GM21529 (cell line): ENCODE measurements around the gene SUCO.

Source experiments
- ATAC-seq: cut with Tn5 transposase; IDR thresholded peaks from one replicate; pipeline ENCODE4 v1.9.1; 2021; ENCODE audit not compliant: unreplicated experiment

Gene SUCO

DNA sequence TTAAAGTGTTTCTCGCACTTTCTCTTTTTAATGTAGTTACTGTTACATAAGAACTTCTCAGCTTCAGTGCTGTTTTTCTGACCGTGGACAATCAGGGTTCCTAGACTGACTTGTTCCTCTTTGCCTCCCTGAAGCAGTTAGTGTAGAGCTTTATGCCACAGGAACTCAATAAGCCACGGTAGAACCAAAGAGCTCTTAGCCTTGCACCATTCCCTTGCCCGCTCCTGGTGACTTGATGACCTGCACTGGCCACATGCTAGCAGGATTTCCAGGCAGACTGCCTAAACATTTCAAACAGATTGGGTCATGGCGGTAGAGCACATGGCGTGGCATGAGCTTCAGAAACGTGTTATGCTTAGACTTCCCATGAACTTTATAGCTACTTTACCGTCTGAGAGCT lies 107.2 kb downstream of the SUCO start:
- no peak for ATAC-seq

DNA sequence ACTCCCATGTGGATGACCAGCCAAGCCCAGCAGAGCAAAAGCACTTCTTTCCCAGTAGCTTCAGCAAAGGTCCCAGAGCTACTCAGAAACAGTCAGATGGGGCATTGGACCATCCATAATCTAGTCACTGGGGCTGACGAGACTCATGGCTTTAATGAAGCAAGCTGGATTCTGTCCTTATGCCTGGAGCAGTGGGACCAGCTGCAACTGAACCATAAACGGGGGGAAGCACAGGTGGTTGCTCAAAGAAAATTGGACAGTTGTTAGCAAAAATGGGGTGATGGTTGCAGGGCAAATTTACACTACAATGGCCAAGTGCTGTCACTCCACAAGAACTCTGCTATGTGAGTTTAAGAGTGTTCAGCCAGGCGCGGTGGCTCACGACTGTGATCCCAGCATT lies 108.5 kb downstream of the SUCO start:
- no peak for ATAC-seq

DNA sequence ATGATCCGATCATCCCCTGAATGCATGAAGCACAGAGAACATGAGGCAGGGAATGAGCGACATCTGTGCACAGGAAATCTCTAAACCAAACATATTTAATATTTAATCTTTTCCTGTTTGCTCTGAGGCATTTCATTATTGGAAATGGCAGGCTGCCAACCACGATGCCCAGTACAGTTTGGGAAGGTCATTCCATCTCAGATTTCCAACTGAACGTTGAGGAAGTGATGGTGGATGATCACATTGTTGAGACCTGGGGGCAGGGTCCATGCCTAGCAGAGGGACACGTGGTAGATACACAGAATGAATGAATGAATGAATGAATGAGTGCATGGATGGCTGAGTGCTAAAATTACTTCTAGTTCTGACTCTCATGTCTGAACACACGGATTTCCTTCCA lies 110.0 kb downstream of the SUCO start:
- ATAC-seq: no peak

DNA sequence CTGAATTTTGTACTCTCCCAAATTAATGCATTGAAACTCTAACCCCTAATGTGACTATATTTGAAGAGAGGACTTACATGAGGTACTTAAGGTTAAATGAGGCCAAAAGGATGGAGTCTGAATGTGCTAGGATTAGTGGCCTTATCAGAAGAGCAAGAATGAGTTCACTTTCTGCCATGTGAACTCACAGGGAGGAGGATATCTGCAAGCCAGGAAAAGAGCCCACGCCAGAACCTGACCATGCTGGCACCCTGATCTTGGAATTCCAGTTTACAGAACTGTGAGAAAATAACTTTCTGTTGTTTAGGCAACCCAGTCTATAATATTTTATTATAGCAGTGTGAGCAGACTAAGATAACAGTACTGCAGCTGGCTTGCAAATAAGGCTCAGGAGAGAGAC lies 113.7 kb downstream of the SUCO start:
- no peak for ATAC-seq

DNA sequence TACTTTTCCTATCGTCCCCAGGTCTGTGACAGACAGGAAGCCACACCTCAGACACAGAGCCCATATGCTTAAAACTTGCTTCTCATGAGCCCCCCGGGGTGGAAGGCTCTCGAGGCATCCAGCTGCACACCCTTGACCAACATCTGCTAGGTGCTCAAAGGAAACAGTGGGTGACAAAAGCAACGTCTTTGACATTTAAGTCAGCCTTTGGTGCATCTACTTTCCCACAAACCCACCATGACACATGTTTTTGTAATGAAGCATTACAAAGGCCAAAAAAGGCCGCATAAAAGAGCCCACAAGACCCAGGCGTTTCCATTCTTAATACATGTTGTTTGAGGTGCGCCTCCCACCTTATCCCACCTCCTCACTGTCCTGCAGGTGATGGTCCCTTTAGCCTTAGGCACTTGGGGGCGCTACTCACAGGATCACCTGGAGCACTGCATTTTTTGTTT lies 114.2 kb downstream of the SUCO start:
- ATAC-seq: no peak

DNA sequence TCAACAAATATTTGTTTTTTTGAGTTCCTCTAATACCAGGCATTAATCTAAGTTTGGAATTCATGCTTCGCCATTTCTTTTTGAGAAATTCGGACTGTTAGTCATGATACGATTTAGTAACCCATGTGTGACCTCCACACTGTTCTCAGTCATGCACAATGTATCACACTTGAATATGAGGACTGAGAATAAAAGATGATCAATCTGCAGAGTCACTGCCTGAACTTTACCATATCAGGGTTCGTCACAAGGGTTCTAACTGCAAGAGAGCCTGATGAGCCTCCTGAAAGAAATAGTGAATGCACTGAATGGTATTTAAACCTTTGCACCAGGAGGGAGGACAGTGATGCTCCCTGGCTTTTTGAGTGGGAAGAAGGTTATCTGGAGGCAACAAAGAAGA lies 115.0 kb downstream of the SUCO start:
- no peak for ATAC-seq

DNA sequence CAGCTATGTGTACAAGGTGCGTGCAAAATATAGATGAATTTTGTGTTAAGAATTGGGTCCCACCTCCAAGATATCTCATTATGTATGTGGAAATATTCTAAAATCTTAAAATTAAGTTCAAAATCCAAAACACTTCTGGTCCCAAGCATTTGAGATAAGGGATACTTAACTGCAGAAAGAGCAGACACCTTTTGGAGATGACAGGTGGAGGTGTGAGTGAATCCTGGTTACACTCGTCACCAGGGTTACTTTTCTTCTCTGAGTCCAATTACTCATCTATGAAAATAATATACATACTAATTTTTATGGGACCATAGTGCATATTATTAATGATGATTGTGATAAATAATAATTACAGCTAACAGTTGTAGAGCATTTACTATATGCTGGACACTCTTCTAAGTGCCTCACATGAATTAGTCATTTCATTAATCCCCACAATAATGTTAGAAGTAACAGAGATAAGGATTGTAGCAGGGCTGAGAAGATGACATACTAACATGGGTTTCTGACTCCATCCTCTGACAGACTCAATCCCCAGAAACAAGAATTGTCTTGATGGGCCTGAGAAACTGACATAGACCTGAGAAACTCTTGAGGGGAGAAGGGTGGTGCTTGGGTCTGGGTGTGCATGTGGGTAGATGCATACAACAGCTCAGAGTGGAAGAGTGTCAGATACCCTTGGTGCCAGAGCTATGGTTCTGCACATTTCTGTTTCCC lies 117.7 kb downstream of the SUCO start:
- ATAC-seq: no peak

DNA sequence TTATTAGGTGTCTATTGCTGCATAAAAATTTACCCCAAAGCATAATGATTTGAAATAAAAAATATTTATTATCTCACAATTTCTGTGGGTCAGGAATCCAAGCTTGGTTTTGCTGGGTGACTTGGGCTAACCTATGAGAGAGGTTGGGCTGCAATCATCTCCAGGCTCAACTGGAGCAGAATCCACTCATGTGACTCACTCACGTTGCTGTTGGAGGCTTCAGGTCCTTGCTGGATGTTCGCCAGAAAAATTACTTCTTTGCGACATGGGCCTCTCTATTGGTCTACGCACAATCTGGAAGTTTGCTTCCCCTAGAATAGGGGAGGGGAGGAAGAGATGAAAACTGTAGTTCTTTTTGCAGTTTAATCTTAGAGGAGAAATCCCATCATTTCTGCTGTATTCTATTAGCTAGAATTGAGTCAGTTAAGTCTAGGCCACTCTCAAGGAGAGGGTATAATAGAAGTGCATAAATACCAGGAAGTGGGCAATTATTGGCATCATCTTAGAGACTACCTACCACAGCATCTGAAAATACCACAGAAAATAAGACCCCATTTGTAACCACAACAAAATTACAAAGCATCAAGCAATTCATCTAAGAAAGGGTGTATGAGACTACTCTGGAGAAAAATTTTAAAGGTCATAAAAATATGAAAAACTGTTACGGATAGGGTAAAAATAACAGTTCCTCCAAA lies 120.2 kb downstream of the SUCO start:
- no peak for ATAC-seq

DNA sequence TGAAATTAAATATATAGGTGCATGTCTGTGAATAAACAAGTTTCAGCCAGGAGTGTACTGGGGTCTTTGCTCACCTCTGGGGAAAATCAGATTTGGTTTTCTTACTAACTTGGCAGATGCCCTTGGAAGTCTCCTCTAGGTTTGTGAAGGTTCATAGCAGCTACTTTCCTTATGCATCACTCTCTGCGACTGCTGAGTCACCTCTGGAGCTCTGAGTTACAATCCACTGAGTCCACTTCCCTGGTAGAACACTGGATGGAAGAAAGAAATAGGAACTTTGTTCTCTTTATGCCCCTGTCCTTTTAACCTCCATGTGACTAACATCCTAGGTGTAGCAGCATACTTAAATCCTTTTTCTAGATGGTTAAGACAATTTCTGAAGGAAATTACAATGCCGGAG lies 121.6 kb downstream of the SUCO start:
- no peak for ATAC-seq

DNA sequence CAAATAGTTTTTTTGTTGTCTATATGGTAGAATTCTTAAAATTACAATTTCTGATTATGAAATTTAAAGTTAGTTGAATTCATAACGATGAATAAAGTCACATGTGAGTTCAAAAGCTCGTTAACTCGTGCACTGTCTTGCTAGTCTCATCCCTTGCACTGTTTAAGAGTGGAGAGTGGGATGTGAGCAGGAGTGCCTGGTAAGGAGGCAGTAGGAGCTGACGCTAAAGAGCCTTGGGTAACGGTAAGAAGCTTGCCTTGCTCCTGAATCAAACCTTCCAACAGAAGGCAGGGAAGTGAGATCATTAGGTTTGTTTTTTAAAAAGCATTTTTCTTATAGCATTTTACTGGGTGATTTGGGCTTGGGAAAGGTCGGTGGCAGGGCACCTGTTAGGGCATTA lies 123.6 kb downstream of the SUCO start:
- no peak for ATAC-seq

DNA sequence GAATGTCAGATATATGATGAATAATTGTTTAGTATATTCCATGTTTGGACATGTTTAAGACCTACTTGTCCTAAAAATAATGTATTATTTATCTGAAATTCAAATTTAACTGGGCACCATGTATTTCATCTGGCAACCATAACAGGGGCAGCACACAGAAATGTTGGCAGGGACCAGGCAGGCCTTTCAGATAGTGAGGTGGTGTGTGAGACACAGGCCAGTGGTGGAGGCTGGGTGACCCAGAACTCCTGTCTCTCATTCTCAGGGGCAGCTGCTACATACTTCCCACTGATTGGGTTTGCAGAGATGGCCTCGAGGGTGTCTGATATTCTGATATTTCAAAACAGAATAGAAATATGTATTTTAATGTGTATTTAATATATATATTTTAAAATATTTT lies 124.6 kb downstream of the SUCO start:
- no peak for ATAC-seq

DNA sequence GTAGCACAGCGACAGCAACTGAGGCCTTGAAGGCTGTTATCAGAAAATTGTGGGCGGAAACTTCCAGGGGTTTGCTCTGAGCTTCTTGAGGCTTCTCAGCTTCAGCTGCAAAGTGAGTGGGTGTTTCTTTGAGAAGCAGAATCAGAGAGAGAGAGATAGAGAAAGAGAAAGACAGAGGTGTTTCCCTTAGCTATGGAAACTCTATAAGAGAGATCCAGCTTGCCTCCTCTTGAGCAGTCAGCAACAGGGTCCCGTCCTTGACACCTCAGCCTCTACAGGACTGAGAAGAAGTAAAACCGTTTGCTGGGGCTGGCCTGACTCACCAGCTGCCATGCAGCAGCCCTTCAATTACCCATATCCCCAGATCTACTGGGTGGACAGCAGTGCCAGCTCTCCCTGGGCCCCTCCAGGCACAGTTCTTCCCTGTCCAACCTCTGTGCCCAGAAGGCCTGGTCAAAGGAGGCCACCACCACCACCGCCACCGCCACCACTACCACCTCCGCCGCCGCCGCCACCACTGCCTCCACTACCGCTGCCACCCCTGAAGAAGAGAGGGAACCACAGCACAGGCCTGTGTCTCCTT lies 126.0 kb downstream of the SUCO start, which contains the start of gene FASLG:
TSS of gene FASLG (plus strand) at position 233 of the 583 bp plus-strand sequence. CDS start at position 332, 99 bp downstream.
- ATAC-seq: no peak

DNA sequence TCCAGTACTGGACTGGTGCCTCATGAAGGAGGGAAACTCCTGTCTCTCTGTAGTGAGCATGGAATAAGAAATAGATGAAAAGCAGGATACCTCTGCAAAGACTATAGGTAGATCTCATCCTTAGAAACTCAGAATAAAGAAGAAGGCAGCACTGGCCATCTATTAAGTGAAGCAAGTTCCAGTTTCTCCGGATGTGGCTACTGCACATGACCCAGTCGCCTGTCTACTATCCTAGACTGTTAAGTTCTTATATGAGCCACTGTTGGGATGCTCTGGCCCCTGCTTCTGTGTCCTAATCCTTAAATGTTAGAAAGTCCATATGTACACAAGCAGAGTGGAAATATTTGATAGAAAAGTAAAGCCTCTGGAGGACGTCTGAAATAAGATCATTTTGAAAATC lies 128.2 kb downstream of the SUCO start:
- ATAC-seq: no peak
